GM23338 (cell line): Measurements from ENCODE around the gene TERB2. TPM values are rescaled to one million over a fixed set of nuclear protein-coding genes. Genes with fewer than 3 reads are reported as not detected.

Source experiments
- ATAC-seq: fragments of 200-7000 bp; cut with Tn5 transposase; 3 replicates; pipeline ENCODE4 v1.9.1; 2020
- DNase-seq: peaks from one replicate; pipeline ENCODE4 v3.0.0-alpha.2; 2015; ENCODE audit warnings: low spot score
- H2AFZ ChIP-seq: fragments of 200-600 bp; sonication (generic); 2 replicates; pipeline ENCODE4 v1.8.0; 2016; ENCODE audit warnings: antibody characterized with exemption, mild to moderate bottlenecking, moderate library complexity
- H3F3A ChIP-seq: fragments of 200-600 bp; sonication (generic); replicated peaks from 2 replicates; pipeline ENCODE4 v1.8.0; 2017; ENCODE audit warnings: antibody characterized with exemption, mixed run types, low read depth
- H3K27ac ChIP-seq: fragments of 200-600 bp; sonication (generic); 2 replicates; pipeline ENCODE4 v1.6.1; 2016; ENCODE audit warnings: low read depth
- H3K27me3 ChIP-seq: fragments of 200-600 bp; sonication (generic); 2 replicates; pipeline ENCODE4 v1.8.0; 2016; ENCODE audit warnings: mild to moderate bottlenecking, mixed run types, moderate library complexity; ENCODE audit not compliant: insufficient read depth
- H3K36me3 ChIP-seq: fragments of 200-600 bp; sonication (generic); 2 replicates; pipeline ENCODE4 v1.8.0; 2016; ENCODE audit warnings: mild to moderate bottlenecking; ENCODE audit not compliant: insufficient read depth
- H3K4me1 ChIP-seq: fragments of 200-600 bp; sonication (generic); 2 replicates; pipeline ENCODE4 v1.8.0; 2016; ENCODE audit warnings: mild to moderate bottlenecking, moderate library complexity; ENCODE audit not compliant: insufficient read depth
- H3K4me2 ChIP-seq: fragments of 200-600 bp; sonication (generic); 2 replicates; pipeline ENCODE4 v1.7.1; 2017; ENCODE audit warnings: mixed run types
- H3K4me3 ChIP-seq: fragments of 200-600 bp; sonication (generic); 2 replicates; pipeline ENCODE4 v1.6.1; 2016; ENCODE audit warnings: mixed run types
- H3K79me2 ChIP-seq: fragments of 200-600 bp; sonication (generic); replicated peaks from 2 replicates; pipeline ENCODE4 v1.8.0; 2017; ENCODE audit warnings: mild to moderate bottlenecking; ENCODE audit not compliant: insufficient read depth
- H3K9me2 ChIP-seq: fragments of 200-600 bp; sonication (generic); 2 replicates; pipeline ENCODE4 v1.8.0; 2017; ENCODE audit not compliant: insufficient read depth
- H4K20me1 ChIP-seq: fragments of 200-600 bp; sonication (generic); replicated peaks from 2 replicates; pipeline ENCODE4 v1.8.0; 2017; ENCODE audit warnings: mild to moderate bottlenecking; ENCODE audit not compliant: insufficient read depth
- H3K27ac Mint-ChIP-seq: 2 replicates; pipeline ENCODE4 v1.8.0; 2020; ENCODE audit warnings: inconsistent platforms, mild to moderate bottlenecking, moderate library complexity, mixed read lengths
- H3K27me3 Mint-ChIP-seq: 3 replicates; pipeline ENCODE4 v1.8.0; 2022; ENCODE audit warnings: low read depth, mild to moderate bottlenecking, moderate library complexity, mixed read lengths, inconsistent platforms; ENCODE audit not compliant: insufficient read depth, poor library complexity
- H3K36me3 Mint-ChIP-seq: 3 replicates; pipeline ENCODE4 v1.8.0; 2021; ENCODE audit warnings: low read depth, mild to moderate bottlenecking, inconsistent platforms, moderate library complexity, mixed read lengths
- H3K4me1 Mint-ChIP-seq: 3 replicates; pipeline ENCODE4 v1.8.0; 2020; ENCODE audit warnings: mild to moderate bottlenecking, inconsistent platforms, mixed read lengths
- H3K4me3 Mint-ChIP-seq: 3 replicates; pipeline ENCODE4 v1.8.0; 2021; ENCODE audit warnings: moderate library complexity, mild to moderate bottlenecking, inconsistent platforms, mixed read lengths
- H3K9me3 Mint-ChIP-seq: 3 replicates; pipeline ENCODE4 v1.8.0; 2020; ENCODE audit warnings: moderate library complexity, mild to moderate bottlenecking, inconsistent platforms, mixed read lengths
- CREB1 ChIP-seq: fragments of 250-450 bp; sonication (Bioruptor Pico); IDR thresholded peaks from 2 replicates; pipeline ENCODE4 v1.5.0; 2020; ENCODE audit warnings: low read depth, mild to moderate bottlenecking, moderate library complexity
- EZH2 ChIP-seq: fragments of 200-600 bp; sonication (generic); IDR thresholded peaks from one replicate; pipeline ENCODE4 v1.8.0; 2017; ENCODE audit warnings: antibody characterized with exemption, mild to moderate bottlenecking, low read depth; ENCODE audit not compliant: unreplicated experiment
- EZH2phosphoT487 ChIP-seq: fragments of 200-600 bp; sonication (generic); IDR thresholded peaks from one replicate; pipeline ENCODE4 v1.8.1; 2018; ENCODE audit warnings: antibody characterized with exemption; ENCODE audit not compliant: unreplicated experiment
- JUNB ChIP-seq: IDR thresholded peaks from one replicate; pipeline ENCODE4 v1.6.1; 2016; ENCODE audit warnings: antibody characterized with exemption; ENCODE audit not compliant: unreplicated experiment
- NANOG ChIP-seq: IDR thresholded peaks from 2 replicates; pipeline ENCODE4 v1.6.1; 2016; ENCODE audit warnings: antibody characterized with exemption, borderline replicate concordance
- POLR2AphosphoS5 ChIP-seq: IDR thresholded peaks from 2 replicates; pipeline ENCODE4 v1.6.1; 2016; ENCODE audit warnings: antibody characterized with exemption, low read depth
- REST ChIP-seq: IDR thresholded peaks from one replicate; pipeline ENCODE4 v1.6.1; 2018; ENCODE audit warnings: antibody characterized with exemption; ENCODE audit not compliant: unreplicated experiment
- STAT1 ChIP-seq: IDR thresholded peaks from one replicate; pipeline ENCODE4 v1.6.1; 2016; ENCODE audit warnings: antibody characterized with exemption; ENCODE audit not compliant: unreplicated experiment
- ZNF114 ChIP-seq: fragments of 250-450 bp; sonication (Bioruptor Pico); IDR thresholded peaks from 2 replicates; pipeline ENCODE4 v1.5.0; 2020; ENCODE audit warnings: mild to moderate bottlenecking, moderate library complexity
- ZNF331 ChIP-seq: fragments of 250-450 bp; sonication (Bioruptor Pico); IDR thresholded peaks from 2 replicates; pipeline ENCODE4 v1.5.0; 2020; ENCODE audit warnings: low read depth, mild to moderate bottlenecking, moderate library complexity
- polyA plus RNA-seq: library from polyadenylated mRNA; unstranded; fragments of >200 nt; fragmentation: Nextera tagmentation; extraction: Ambion mirVana; gene quantifications from 2 replicates; pipeline ENCODE4 v1.2.1, GENCODE V29; 2016
- total RNA-seq: library from RNA; depleted of rRNA; stranded (reverse); fragments of >200 nt; shearing (Covaris generic); gene quantifications from 2 replicates; pipeline ENCODE4 v1.2.3, GENCODE V29; 2014
- TF ChIP-seq, protein P1 (sequence below): IDR thresholded peaks from 2 replicates; pipeline ENCODE4 v1.6.1; 2016; ENCODE audit warnings: antibody characterized with exemption

The TERB2 gene
- total and polyA plus RNA-seq, 2 experiments from 2014 or later = not detected

DNA sequence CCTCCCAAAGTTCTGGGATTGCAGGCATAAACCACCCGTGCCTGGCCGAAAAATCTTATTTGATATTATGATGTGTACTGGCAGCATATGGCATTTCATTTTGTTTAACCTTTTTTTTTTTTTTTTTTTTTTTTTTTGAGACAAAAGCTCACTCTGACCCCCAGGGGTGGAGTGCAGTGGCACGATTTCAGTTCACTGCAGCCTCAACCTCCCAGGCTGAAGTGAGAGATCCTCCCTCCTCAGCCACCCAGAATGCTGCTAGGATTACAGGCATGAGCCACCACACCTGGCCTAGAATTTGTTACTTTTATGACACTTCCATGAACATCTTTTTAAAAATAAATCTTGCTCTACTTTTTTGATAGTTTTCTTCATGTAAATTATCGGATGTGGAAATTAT is 12.0 kb downstream of the TERB2 start:
- no peaks in the 10 kb centered on the region for H3K9me2 ChIP-seq
- H2AFZ ChIP-seq = no peak overlapping the region
- H3K36me3 Mint-ChIP-seq = no peaks in the 10 kb centered on the region
- H3K4me2 ChIP-seq = no peak overlapping the region
- H3K4me1 Mint-ChIP-seq = no peaks in the 10 kb centered on the region
- H3K27me3 ChIP-seq = no peaks in the 10 kb centered on the region
- H3K27me3 Mint-ChIP-seq = no peaks in the 10 kb centered on the region
- H3K27ac ChIP-seq = no peak overlapping the region
- no peaks in the 10 kb centered on the region for H3K4me1 ChIP-seq
- H3K27ac Mint-ChIP-seq = no peak overlapping the region
- H3K4me3 ChIP-seq = no peak overlapping the region
- TF ChIP-seq REST (no peak), JUNB (no peak), EZH2phosphoT487 (no peak), EZH2 (no peak)
- no peaks in the 10 kb centered on the region for H3K9me3 Mint-ChIP-seq
- no peaks in the 10 kb centered on the region for H3K36me3 ChIP-seq
- no peak overlapping the region for H3K4me3 Mint-ChIP-seq
- no peak; the same call in 2 of the 3 replicates for ATAC-seq
- DNase-seq = no peak
- no peaks in the 10 kb centered on the region for H3F3A ChIP-seq
- no peaks in the 10 kb centered on the region for H4K20me1 ChIP-seq
- H3K79me2 ChIP-seq = no peaks in the 10 kb centered on the region

GRCh38 chr15:44971036-44971435 is 14.5 kb downstream of the TERB2 start:
- Histone ChIP-seq H2AFZ (no peak overlapping the region), H3K4me2 (no peak overlapping the region), H4K20me1 (no peaks in the 10 kb centered on the region; the same call in 1 of the 2 replicates), H3K79me2 (no peaks in the 10 kb centered on the region), H3K27ac (no peak overlapping the region), H3F3A (no peaks in the 10 kb centered on the region), H3K27me3 (no peaks in the 10 kb centered on the region), H3K4me3 (no peak overlapping the region), H3K36me3 (no peaks in the 10 kb centered on the region), H3K9me2 (no peaks in the 10 kb centered on the region), H3K4me1 (no peaks in the 10 kb centered on the region)
- no peaks in the 10 kb centered on the region for H3K36me3 Mint-ChIP-seq
- ATAC-seq (no peak), DNase-seq (no peak)
- H3K4me1 Mint-ChIP-seq = no peaks in the 10 kb centered on the region
- H3K27ac Mint-ChIP-seq = no peak overlapping the region
- no peaks in the 10 kb centered on the region for H3K27me3 Mint-ChIP-seq
- no peaks in the 10 kb centered on the region for H3K9me3 Mint-ChIP-seq
- no peak overlapping the region for H3K4me3 Mint-ChIP-seq
- TF ChIP-seq STAT1 = no peak
- no peak for TF ChIP-seq EZH2
- TF ChIP-seq REST = no peak
- TF ChIP-seq EZH2phosphoT487 = no peak
- TF ChIP-seq, protein P1, sequence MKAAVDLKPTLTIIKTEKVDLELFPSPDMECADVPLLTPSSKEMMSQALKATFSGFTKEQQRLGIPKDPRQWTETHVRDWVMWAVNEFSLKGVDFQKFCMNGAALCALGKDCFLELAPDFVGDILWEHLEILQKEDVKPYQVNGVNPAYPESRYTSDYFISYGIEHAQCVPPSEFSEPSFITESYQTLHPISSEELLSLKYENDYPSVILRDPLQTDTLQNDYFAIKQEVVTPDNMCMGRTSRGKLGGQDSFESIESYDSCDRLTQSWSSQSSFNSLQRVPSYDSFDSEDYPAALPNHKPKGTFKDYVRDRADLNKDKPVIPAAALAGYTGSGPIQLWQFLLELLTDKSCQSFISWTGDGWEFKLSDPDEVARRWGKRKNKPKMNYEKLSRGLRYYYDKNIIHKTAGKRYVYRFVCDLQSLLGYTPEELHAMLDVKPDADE = no peak
- no peak for TF ChIP-seq ZNF114 (CRISPR knock-in tag)
- no peak for TF ChIP-seq ZNF331 (CRISPR knock-in tag)
- no peak for TF ChIP-seq NANOG
- no peak for TF ChIP-seq CREB1 (CRISPR knock-in tag)
- TF ChIP-seq POLR2AphosphoS5 = no peak
